Activated CD4-positive, alpha-beta T cell treated with anti-CD3 and anti-CD28 coated beads, Interleukin-2, Interleukin-4, amounts not matched to agents 100 ng/mL and 50 ng/mL, durations not matched to agents 16 hours and 8 hours (primary cell): ENCODE data around the gene STAB2.
A peak's percentile ranks its signal among the peaks of the same experiment; 100 is the strongest.

Source experiments
- DNase-seq: peaks from one replicate; pipeline ENCODE4 v3.0.0-alpha.2; 2020; ENCODE audit warnings: low spot score

Gene STAB2

DNA sequence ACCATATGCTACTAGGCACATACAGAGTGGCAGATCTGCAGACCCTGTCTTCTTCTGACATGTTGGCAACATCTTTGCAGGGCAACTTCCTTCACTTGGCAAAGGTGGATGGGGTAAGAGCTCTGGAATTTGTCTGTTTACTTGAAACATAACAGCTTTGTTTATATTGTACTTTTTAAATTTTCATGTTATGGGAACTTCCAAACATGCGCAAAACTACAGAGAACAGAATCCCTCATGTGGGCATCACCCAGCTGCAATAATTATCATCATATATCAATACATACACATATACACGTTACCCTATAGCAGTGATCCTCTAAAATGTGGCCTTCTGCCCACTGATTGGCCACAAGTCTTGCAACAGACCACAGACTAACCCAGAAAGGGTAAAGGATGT, 103.4 kb downstream of the STAB2 start:
- no peak for DNase-seq

GRCh38 chr12:103691063-103691462, 104.0 kb downstream of the STAB2 start:
- no peak for DNase-seq

GRCh38 chr12:103696101-103696500, 109.0 kb downstream of the STAB2 start:
- DNase-seq = no peak

DNA sequence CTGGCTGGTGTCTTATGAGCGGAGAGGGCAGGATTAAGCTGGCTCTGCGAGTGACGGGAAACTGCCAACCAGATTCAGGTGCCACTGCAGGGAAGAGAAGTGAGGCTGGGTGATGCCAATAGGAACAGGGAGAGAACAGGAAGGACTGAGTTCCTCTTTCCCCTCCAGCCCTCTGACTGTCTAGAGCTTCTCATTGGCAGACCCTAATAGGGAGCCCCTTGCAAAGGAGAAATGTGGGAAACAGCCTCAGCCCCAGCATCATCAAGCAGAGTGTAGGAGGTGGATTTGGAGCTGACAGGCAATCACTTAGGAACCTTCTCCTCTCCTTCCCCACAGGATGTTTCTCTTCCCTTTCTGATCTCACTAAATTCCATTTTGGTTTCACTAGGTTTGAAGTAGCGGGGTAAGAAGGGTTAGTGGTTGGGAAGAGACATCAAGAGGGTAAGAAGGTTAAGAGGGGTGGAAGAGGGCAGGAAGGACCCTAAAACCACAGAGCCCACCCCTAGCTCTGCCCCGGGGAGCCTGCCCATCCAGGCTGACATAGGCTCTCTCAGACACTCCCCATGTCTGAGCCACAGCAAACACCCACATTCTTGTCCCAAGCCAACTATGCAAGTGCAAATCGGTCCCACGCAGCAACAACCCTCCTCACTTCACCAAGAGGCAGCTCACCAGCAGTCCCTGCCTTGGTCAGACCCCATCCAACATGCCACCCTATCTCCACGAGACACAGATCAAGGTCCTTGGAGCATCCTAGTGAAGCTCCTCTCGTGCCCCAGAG, 111.1 kb downstream of the STAB2 start:
- DNase-seq = no peak

GRCh38 chr12:103698752-103699560, 111.9 kb downstream of the STAB2 start:
- peak; percentile 44 for DNase-seq

GRCh38 chr12:103705098-103705497, 118.0 kb downstream of the STAB2 start:
- DNase-seq = no peak

GRCh38 chr12:103705927-103706326, 118.9 kb downstream of the STAB2 start:
- no peak for DNase-seq

DNA sequence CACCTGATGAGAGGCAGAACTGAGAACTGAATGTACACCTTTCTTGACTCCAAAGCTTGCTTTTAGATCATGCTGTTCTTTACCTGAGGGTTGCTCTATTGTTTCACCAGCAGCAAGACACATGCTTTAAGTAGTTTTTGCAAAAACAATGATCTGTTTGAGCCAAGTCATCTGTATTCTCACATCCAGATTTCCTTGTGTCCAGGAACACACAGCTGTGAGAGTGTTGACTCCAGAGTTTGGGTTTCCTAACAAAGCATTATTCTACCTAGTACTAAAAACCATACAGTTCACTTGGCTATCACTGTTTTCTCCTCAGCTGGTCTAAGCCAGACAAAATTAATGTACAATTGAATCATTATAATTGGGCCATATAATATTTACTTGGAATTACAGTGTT, 120.4 kb downstream of the STAB2 start:
- no peak for DNase-seq

DNA sequence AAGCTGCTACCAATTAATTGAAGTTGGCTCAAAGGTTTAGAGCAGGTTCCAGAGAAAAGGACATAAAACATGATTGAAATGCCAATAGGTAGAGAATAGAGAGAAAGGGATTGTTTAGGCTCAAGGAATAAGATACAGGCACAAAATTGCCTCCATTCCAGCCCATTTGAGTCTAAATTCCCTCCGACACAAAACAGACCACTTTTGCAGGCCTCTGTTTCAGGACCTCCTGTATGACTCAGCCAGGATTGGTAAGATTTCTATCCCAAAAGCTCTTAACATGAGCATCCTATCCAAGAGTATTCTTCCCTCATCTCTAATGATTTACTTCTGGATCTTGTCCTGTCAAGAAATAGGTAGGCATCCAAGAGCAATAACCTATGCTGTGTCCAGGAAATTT, 123.5 kb downstream of the STAB2 start:
- DNase-seq = no peak

- DNase-seq = no peak
These were observed 125.1 kb downstream of the STAB2 start for GRCh38 chr12:103712216-103712615.

GRCh38 chr12:103715494-103715893, 128.4 kb downstream of the STAB2 start:
- no peak for DNase-seq

DNA sequence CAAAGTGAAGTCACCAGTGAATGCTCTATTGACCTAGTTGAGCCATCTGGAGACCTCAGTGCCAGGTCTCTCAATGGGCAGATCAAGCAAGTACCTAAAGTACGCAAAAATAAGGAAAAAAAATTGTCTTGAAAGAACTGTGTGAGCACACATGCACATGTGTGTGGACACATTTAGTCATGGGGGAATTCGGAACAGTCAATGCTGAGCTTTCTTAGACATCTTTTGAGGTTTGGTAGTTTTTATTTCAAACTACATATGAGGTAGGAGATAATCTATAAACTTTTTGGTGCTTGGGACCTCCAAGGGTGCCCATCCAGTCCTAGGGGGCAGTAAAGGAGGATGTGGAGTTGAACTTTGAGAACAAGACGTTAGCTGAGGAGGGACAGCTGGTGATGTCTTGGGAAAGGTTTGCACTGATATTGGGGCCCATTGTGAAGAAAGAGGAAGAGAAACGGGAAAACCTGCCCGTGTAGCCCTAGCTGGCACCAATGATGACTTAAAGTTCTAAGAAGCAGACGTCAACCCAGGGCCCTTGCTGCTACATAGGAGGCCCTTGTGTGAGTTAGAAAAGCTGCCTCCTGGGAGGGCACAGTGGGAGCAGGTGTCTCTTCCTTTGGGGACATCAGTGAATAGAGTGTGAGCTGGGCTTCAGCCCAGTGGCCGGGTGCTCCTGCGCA, 129.6 kb downstream of the STAB2 start:
- DNase-seq = no peak

DNA sequence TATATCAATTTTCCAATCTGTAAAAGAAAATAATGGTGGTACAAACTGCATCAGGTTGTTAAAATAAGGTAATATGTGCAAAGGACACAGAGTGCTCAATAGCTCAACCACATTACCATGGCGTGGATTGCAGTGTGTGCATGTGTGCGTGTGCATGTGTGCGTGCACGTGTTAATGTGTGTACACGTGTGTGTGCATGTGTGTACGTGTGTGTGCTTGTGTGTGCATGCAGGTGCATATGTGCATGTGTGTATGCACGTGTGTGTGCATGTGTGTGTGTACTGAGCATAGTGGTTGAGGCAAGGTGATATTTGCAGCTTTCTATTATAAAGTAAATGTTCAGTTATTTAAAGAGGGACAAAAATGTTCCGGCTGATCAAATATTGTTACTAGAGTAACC, 138.3 kb downstream of the STAB2 start:
- DNase-seq = no peak

GRCh38 chr12:103727638-103728037, 140.6 kb downstream of the STAB2 start:
- no peak for DNase-seq

DNA sequence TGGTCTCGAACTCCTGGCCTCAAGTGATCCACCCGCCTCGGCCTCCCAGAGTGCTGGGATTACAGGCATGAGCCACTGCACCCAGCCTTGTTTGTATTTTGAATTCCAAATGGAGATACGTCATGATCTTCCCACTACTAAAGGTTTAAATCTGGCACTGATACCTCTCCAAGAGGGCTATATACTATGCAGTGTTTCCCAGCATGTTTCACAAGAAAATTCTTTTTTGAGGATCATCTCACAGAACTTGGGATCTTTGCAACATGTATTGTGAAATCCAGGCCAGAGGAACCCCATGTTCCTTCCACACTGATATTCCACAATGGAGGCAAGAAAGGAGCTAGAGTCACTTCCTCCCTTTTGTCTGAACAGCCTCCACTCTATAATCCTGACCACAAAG, 141.2 kb downstream of the STAB2 start:
- DNase-seq = no peak

DNA sequence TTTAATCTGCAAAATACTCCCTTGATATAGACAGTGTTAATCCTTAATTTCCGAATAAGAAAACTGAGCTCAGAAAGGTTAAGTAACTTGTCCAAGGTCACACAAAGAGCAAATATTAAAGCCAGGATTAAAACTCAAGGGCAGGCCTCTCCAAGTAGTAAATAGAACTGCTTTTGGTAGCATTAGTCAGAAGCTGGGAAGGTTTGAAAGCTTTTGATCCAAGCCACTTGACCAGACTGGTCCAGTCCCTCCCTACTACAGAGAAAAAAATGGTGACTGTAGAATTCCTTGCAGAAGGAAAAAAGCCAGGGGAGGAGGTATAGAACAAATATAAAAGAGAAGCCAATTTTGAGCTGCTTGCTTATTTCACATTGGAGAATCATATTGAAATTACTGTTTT, 142.4 kb downstream of the STAB2 start:
- no peak for DNase-seq

- DNase-seq = no peak
These were observed 144.5 kb downstream of the STAB2 start for GRCh38 chr12:103731539-103731938.

DNA sequence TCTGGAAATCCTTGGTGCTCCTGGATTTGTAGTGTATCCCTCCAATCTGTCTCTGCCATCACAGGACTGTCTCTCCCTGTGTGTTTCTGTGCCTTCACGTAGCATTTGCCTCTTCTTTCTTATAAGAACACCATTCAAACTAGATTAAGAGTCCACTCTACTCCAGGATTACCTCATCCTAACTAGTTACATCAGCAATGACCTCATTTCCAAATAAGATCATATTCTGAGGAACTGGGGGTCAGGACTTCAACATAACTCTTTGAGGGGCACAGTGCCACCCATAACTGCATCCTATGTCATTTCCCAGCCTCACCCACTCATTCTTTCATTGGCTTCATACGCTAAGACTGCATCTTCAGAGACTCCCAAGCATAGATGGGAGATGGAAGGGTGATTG, 147.8 kb downstream of the STAB2 start:
- DNase-seq = no peak

- DNase-seq = no peak
These were observed 148.2 kb downstream of the STAB2 start for GRCh38 chr12:103735291-103735690.

GRCh38 chr12:103736572-103736971, 149.5 kb downstream of the STAB2 start:
- DNase-seq = no peak

DNA sequence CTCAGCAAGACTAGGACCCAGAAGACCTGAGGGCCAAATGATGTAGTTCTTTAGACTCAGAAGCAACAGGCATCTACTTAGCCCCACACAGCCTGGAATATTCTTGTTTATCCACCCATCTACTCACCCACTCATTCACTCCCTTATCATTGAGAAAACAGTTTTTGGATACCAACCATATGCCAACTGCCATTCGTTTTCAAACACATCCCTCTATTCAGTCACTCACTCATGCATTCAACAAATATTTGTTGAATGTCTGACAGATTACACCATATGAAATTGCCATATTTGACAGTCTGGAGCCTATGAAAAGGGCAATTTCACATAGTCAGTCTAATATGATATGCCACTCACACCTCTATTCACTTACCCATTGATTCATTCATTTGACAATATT, 150.8 kb downstream of the STAB2 start:
- DNase-seq = no peak

GRCh38 chr12:103742349-103742932, 155.4 kb downstream of the STAB2 start:
- DNase-seq = no peak

- DNase-seq = no peak
These were observed 156.7 kb downstream of the STAB2 start for GRCh38 chr12:103743788-103744187.
